SIG-M5 treated with dmso at 0.1 percent for 504 hours (cell line): ENCODE measurements around the gene SLC39A11.

ENCODE experiments used
- DNase-seq: peaks from one replicate; lab custom pipeline; 2025; ENCODE audit not compliant: unreplicated experiment; lab: John Stamatoyannopoulos, UW

SLC39A11 gene

GRCh38 chr17:72927146-72927545 lies 165.3 kb downstream of the SLC39A11 start:
- no peak for DNase-seq

- no peak for DNase-seq
These were observed 166.3 kb downstream of the SLC39A11 start for GRCh38 chr17:72926171-72926570.

GRCh38 chr17:72924196-72924595 lies 168.3 kb downstream of the SLC39A11 start:
- no peak for DNase-seq

GRCh38 chr17:72922219-72922618 lies 170.3 kb downstream of the SLC39A11 start:
- no peak for DNase-seq

- DNase-seq = no peak
These were observed 171.0 kb downstream of the SLC39A11 start for GRCh38 chr17:72921347-72922054.

GRCh38 chr17:72920513-72920912 lies 172.0 kb downstream of the SLC39A11 start:
- DNase-seq = no peak

- no peak for DNase-seq
These were observed 175.5 kb downstream of the SLC39A11 start for GRCh38 chr17:72916991-72917390.

- no peak for DNase-seq
These were observed 176.8 kb downstream of the SLC39A11 start for GRCh38 chr17:72915625-72916081.

- no peak for DNase-seq
These were observed 179.3 kb downstream of the SLC39A11 start for GRCh38 chr17:72913142-72913682.

GRCh38 chr17:72906306-72906705 lies 186.2 kb downstream of the SLC39A11 start:
- no peak for DNase-seq

GRCh38 chr17:72903522-72903921 lies 189.0 kb downstream of the SLC39A11 start:
- DNase-seq = no peak

GRCh38 chr17:72901657-72902056 lies 190.8 kb downstream of the SLC39A11 start:
- no peak for DNase-seq

GRCh38 chr17:72901083-72901482 lies 191.4 kb downstream of the SLC39A11 start:
- no peak for DNase-seq

- DNase-seq = no peak
These were observed 191.9 kb downstream of the SLC39A11 start for GRCh38 chr17:72900654-72900971.

GRCh38 chr17:72898725-72899124 lies 193.8 kb downstream of the SLC39A11 start:
- DNase-seq = no peak

GRCh38 chr17:72896288-72896687 lies 196.2 kb downstream of the SLC39A11 start:
- DNase-seq = peak; percentile 35

- DNase-seq = no peak
These were observed 200.9 kb downstream of the SLC39A11 start for GRCh38 chr17:72891627-72892026.

GRCh38 chr17:72890711-72891110 lies 201.8 kb downstream of the SLC39A11 start:
- no peak for DNase-seq

- no peak for DNase-seq
These were observed 204.6 kb downstream of the SLC39A11 start for GRCh38 chr17:72887917-72888316.

- DNase-seq = no peak
These were observed 205.2 kb downstream of the SLC39A11 start for GRCh38 chr17:72887322-72887721.

GRCh38 chr17:72886622-72887021 lies 205.9 kb downstream of the SLC39A11 start:
- no peak for DNase-seq

GRCh38 chr17:72884066-72884465 lies 208.4 kb downstream of the SLC39A11 start:
- no peak for DNase-seq

GRCh38 chr17:72883351-72883750 lies 209.1 kb downstream of the SLC39A11 start:
- no peak for DNase-seq
